ENCODE measurements around the gene OLA1. TPM values are rescaled to one million over a fixed set of nuclear protein-coding genes. Genes with fewer than 3 reads are reported as not detected.

Gene OLA1
- total and polyA plus RNA-seq, 2 donors (not counting 1 experiment from before 2014, with no cell fraction given) = 13.9 to 47.7 TPM

DNA sequence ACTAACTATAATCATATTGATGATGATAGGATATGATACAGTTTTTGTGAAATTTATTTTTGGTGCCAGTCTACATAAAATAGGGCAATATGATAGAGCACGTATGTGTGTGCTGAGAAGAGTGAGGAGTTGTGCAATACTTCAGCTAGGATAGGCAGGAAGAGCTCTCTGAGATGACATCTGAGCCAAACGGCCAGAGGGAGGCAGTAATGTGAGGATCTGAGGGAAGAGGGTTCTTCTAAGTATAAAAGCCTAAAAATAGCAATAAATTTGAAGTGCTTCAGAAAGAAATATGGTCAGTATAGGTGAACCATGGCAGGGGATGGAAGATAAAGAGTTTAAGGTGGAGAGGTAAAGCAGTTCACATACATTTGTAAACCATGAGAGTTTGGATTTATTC, 102.5 kb downstream of the OLA1 start:
- TF ChIP-seq, protein P1, sequence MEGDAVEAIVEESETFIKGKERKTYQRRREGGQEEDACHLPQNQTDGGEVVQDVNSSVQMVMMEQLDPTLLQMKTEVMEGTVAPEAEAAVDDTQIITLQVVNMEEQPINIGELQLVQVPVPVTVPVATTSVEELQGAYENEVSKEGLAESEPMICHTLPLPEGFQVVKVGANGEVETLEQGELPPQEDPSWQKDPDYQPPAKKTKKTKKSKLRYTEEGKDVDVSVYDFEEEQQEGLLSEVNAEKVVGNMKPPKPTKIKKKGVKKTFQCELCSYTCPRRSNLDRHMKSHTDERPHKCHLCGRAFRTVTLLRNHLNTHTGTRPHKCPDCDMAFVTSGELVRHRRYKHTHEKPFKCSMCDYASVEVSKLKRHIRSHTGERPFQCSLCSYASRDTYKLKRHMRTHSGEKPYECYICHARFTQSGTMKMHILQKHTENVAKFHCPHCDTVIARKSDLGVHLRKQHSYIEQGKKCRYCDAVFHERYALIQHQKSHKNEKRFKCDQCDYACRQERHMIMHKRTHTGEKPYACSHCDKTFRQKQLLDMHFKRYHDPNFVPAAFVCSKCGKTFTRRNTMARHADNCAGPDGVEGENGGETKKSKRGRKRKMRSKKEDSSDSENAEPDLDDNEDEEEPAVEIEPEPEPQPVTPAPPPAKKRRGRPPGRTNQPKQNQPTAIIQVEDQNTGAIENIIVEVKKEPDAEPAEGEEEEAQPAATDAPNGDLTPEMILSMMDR (IDR thresholded peaks at IDR 0.05) = no peak
- TF ChIP-seq EZH2 (IDR thresholded peaks at IDR 0.05; ENCODE audit: borderline replicate concordance, insufficient read depth, low read depth, low read length, poor library complexity, severe bottlenecking) = no peak
- Histone ChIP-seq H3K9ac (ENCODE audit: low read length) (no peak overlapping the region), H3K27ac (ENCODE audit: low read length in 2 of 2) (no peak overlapping the region), H3K4me1 (ENCODE audit: control insufficient read depth in 2 of 2, insufficient read depth in 2 of 2, low read length in 2 of 2) (no peaks in the 10 kb centered on the region), H3K4me3 (ENCODE audit: control extremely low read depth in 1 of 5, extremely low read depth in 1 of 5, insufficient read depth in 1 of 5, low read depth in 2 of 5, low read length in 4 of 5) (no peak overlapping the region), H3K4me2 (replicated peaks; ENCODE audit: low read depth, low read length, poor library complexity, severe bottlenecking) (no peak overlapping the region), H3K79me2 (ENCODE audit: control insufficient read depth, insufficient read depth, low read length) (peaks cover 4% of the 10 kb centered on the region), H3K9me3 (ENCODE audit: control extremely low read depth in 1 of 3, control insufficient read depth in 2 of 3, insufficient read depth in 1 of 3, low read length in 2 of 3) (no peaks in the 10 kb centered on the region), H4K20me1 (ENCODE audit: control insufficient read depth, insufficient read depth, low read length, poor library complexity, severe bottlenecking) (no peaks in the 10 kb centered on the region), H2AFZ (ENCODE audit: insufficient read depth, low read depth, low read length, poor library complexity, severe bottlenecking) (no peak overlapping the region), H3K27me3 (replicated peaks in 1 of 4; ENCODE audit: control extremely low read depth in 1 of 4, control insufficient read depth in 3 of 4, insufficient read depth in 4 of 4, low read length in 3 of 4) (no peaks in the 10 kb centered on the region), H3K36me3 (replicated peaks in 1 of 2; ENCODE audit: control extremely low read depth in 1 of 2, control insufficient read depth in 1 of 2, extremely low read depth in 1 of 2, insufficient read depth in 2 of 2, low read length in 1 of 2) (no peaks in the 10 kb centered on the region)
- 82% methylated on average over 2 of the region's 2 CpGs for WGBS (ENCODE audit: insufficient coverage)
- DNase-seq (no peak), ATAC-seq (ENCODE audit: low read depth) (no peak)
- Mint-ChIP-seq H3K4me1 (no peaks in the 10 kb centered on the region), H3K27me3 (no peaks in the 10 kb centered on the region), H3K9me3 (ENCODE audit: insufficient read depth) (no peaks in the 10 kb centered on the region), H3K4me3 (no peak overlapping the region), H3K27ac (no peak overlapping the region)
- CTCF ChIA-PET = no interaction called here
- intact Hi-C loops (cut with micrococcal nuclease) = no loop called here
- POLR2A ChIA-PET = no interaction called here

DNA sequence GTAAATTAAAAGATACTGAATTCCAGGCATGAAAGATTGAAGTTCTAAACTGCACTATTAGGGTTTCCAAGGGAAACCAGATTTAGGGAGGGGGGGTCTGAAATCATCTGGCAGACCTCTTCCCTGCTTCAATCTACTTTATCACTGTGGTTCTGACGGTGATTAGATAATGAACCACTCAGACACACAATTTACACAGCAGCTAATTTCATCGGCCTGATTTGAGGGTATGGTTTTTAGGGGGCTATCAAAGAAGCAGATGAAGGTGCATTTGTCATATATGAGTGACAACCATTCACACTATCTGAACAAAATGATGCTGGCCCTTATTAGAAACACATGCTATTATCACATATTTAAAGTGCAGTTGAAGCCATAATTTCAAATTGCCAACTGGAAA, 106.0 kb downstream of the OLA1 start:
- no peak overlapping the region for H3K9ac ChIP-seq (ENCODE audit: low read length)
- WGBS (ENCODE audit: insufficient coverage) = no CpG with 5 or more reads among the region's 2 CpGs
- H3K4me2 ChIP-seq (replicated peaks; ENCODE audit: low read depth, low read length, poor library complexity, severe bottlenecking) = no peak overlapping the region
- no peaks in the 10 kb centered on the region for H3K4me1 ChIP-seq (ENCODE audit: control insufficient read depth in 2 of 2, insufficient read depth in 2 of 2, low read length in 2 of 2)
- POLR2A ChIA-PET = no interaction called here
- H3K27me3 Mint-ChIP-seq = no peaks in the 10 kb centered on the region
- H3K4me3 Mint-ChIP-seq = no peak overlapping the region
- no peaks in the 10 kb centered on the region for H4K20me1 ChIP-seq (ENCODE audit: control insufficient read depth, insufficient read depth, low read length, poor library complexity, severe bottlenecking)
- ATAC-seq (ENCODE audit: low read depth) = no peak
- H3K27me3 ChIP-seq (replicated peaks in 1 of 4; ENCODE audit: control extremely low read depth in 1 of 4, control insufficient read depth in 3 of 4, insufficient read depth in 4 of 4, low read length in 3 of 4) = no peaks in the 10 kb centered on the region
- no peak for TF ChIP-seq EZH2 (IDR thresholded peaks at IDR 0.05; ENCODE audit: borderline replicate concordance, insufficient read depth, low read depth, low read length, poor library complexity, severe bottlenecking)
- TF ChIP-seq, protein P1 (IDR thresholded peaks at IDR 0.05) = no peak
- H3K4me1 Mint-ChIP-seq = no peaks in the 10 kb centered on the region
- DNase-seq = no peak
- intact Hi-C loops (cut with micrococcal nuclease) = no loop called here
- no peak overlapping the region for H3K4me3 ChIP-seq (ENCODE audit: control extremely low read depth in 1 of 5, extremely low read depth in 1 of 5, insufficient read depth in 1 of 5, low read depth in 2 of 5, low read length in 4 of 5)
- H3K27ac ChIP-seq (ENCODE audit: low read length in 2 of 2) = no peak overlapping the region
- no peak overlapping the region for H3K27ac Mint-ChIP-seq
- no peaks in the 10 kb centered on the region for H3K79me2 ChIP-seq (ENCODE audit: control insufficient read depth, insufficient read depth, low read length)
- H3K9me3 Mint-ChIP-seq (ENCODE audit: insufficient read depth) = no peaks in the 10 kb centered on the region
- CTCF ChIA-PET = no interaction called here
- H2AFZ ChIP-seq (ENCODE audit: insufficient read depth, low read depth, low read length, poor library complexity, severe bottlenecking) = no peak overlapping the region
- H3K9me3 ChIP-seq (ENCODE audit: control extremely low read depth in 1 of 3, control insufficient read depth in 2 of 3, insufficient read depth in 1 of 3, low read length in 2 of 3) = peaks cover 0 to 1% (median 0%) of the 10 kb centered on the region in 3 donors
- peaks cover 0 to 4% of the 10 kb centered on the region in 2 experiments for H3K36me3 ChIP-seq (replicated peaks in 1 of 2; ENCODE audit: control extremely low read depth in 1 of 2, control insufficient read depth in 1 of 2, extremely low read depth in 1 of 2, insufficient read depth in 2 of 2, low read length in 1 of 2)

All from B cell (primary cell).